ENCODE measurements around the gene TNFRSF19.
A peak's percentile ranks its signal among the peaks of the same experiment; 100 is the strongest.
"Not testable (repeated sequence)": the region's sequence is repeated elsewhere in the genome, so short reads cannot be mapped to it uniquely, and the experiment has no call there.

Gene TNFRSF19, protein sequence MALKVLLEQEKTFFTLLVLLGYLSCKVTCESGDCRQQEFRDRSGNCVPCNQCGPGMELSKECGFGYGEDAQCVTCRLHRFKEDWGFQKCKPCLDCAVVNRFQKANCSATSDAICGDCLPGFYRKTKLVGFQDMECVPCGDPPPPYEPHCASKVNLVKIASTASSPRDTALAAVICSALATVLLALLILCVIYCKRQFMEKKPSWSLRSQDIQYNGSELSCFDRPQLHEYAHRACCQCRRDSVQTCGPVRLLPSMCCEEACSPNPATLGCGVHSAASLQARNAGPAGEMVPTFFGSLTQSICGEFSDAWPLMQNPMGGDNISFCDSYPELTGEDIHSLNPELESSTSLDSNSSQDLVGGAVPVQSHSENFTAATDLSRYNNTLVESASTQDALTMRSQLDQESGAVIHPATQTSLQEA

DNA sequence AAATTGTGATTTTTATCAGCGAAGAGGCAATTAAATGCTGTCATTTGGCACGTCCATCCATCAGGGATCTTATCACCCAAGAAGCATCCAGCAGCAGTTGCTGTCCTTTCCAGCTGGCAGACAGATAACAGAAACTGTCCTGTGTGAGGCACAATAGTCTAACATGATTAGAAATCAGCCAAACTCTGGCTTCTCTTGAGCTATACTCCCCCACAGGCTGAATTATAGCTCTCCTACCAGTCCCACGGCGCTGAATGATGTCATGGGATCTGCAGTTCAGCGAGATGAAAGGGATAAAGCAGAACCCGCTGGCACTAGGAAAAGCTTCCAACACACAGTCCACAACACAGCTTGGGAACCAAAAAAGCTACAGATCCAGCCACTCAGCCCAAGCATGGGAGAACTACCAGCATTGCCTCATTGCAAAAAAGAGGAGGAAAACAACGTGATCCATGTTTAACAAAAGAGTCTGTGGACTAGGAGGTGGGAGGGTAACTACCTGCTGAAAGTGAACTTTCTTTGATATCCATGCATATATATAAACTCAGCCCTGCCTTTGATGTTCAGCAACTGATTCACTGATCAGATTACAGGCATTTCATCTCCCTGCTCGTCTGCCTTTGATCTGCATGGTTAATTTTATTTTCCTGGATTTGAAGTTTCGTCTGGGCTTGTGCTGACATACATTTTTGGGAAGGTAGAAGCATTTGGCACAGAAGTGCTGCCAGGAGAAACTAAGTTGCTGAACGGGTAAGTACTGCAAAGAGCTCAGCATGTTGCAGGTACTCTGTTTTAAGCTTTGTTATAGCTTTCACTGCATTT is at the start of gene TNFRSF19:
Gene TNFRSF19 (plus strand): TSS at position 314 of the 822 bp plus-strand sequence. CDS start 19,772 bp downstream, outside the sequence.
- no peak for DNase-seq

DNA sequence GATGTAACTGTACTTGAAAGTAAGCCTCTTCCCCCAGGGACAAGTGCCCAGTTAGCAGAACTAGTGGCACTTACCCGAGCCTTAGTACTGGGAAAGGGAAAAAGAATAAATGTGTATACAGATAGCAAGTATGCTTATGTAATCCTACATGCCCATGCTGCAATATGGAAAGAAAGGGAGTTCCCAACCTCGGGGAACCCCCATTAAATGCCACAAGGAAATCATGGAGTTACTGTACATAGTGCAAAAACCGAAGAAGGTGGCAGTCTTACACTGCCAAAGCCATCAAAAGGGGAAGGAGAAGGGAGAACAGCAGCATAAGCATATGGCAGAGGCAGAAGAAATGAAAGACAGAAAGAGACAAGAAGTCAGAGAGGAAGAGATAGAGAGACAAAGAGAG is 40.3 kb upstream of the TNFRSF19 start:
- not testable (repeated sequence) for DNase-seq

DNA sequence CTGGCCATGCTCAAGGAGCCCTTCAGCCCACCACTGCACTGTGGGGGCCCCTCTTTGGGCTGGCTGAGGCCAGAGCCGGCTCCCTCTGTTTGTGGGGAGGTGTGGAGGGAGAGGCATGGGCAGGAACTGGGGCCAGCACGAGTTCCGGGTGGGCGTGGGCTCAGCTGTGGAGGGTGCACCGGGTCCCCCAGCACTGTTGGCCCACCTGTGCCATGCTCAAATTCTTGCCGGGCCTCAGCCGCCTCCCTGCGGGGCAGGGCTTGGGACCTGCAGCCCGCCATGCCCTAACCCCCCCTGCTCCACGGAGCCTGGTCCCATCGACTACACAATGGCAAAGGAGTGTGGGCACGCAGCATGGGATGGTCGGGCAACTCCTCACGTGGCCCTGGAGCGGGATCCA is 38.8 kb upstream of the TNFRSF19 start:
- DNase-seq = no peak

DNA sequence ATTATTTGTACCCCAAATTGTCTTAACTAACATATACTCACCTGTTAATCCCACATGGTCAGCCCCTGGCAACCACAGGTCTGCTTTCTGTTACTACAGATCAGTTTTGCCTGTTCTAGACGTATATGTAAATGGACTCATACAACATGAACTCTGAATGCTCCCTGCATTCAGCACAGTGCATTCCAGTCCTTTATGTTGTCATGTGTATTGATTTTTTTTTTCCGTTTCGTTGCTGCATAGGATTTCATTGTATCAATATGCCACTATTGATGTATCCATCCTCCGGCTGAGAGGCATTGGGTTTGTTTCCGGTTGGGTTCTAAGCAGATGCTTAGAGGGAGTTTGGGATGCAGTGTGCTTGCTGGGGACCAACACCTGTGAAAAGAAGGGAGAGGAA is 36.1 kb upstream of the TNFRSF19 start:
- no peak for DNase-seq

DNA sequence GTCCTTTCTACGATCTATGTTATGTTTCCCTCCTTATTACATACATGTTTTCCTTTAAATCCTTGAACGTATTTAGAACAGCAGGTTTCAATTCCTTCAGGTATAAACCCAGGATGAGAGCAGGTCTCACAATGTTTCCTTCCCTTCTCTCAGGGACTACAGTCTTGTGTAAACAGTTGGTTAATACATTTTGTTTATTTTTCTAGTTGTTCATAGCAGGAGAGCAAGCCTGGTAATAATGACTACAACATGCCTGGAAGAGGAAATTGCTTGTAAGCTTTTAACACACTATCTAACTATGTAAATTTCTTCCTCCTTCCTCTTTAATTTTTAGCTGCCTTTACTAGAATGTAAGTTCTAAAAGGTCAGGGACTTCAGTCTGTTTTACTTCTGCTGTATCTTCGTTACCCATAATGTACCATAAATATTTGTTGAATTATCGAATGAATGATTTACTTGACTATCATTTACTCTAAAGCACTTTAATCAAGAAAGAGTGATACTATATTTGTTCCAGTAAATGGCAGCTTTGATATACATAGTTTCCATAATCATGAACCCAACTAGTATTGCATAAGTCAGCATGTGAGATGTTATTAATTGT is 28.9 kb upstream of the TNFRSF19 start:
- DNase-seq = no peak

DNA sequence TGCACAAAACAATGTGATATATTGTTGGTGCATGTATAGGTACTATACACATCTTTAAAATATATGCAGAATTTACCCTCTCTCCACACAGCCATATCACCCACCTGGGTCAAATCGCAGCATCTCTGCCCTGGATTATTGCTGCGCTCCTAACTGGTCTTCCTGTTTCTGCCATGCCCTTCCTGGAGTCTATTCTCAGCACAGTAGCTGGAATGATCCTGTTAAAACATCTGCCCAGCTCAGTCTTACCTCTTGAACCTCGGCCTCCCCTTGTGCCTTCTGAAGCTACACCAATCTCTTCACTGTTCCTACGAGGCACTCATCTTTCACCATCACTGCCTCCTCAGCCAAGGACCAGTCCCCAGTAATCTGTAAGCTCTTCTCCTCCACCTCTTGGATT is 25.5 kb upstream of the TNFRSF19 start:
- DNase-seq = no peak

DNA sequence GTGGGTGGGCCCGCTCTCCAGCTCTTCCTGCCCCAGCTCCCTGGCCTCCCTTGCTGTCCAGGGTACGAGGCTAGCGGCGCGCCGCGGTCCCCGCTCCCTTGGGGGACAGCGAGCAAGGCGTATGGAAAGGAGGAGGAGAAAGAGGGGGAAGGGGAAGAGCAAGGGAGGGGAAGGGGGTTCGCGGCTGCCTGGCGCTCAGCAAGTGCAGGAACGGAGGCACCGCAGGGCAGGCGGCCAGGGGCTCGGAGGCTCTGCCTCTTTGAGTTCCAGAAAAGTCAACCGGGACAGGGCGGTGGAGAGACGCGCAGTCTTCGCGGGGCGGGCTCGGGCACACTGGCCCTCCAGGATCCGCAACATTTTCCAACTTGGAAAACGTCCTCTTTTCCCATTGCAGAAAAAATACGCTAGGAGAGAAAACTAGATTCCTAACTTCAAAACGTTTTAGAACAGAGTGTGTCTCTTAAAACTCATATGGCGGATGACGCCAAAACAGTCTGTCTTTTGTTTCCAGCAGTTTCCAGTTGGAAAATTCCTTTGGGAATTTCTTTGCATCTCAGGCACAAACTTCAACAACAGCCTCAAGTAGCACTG is 23.1 kb upstream of the TNFRSF19 start:
- no peak for DNase-seq

DNA sequence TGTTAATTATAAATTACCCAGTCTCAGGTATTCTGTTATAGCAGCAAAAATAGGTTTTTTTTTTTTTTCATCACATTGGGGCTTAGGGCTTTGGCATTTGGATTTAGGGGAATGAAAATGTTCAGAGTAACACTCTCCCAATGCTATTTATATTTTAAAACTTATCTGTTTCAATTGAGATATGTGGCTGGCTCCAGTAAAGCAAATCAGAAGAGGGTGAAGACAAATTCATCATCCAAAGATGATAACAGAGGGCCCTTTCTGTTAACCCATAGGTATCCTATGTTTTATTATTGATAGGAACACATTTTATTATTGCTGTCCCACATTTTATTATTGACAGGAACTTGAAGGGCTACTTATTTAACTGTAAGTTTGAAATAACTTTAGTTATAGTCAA is 20.5 kb upstream of the TNFRSF19 start:
- DNase-seq = no peak

DNA sequence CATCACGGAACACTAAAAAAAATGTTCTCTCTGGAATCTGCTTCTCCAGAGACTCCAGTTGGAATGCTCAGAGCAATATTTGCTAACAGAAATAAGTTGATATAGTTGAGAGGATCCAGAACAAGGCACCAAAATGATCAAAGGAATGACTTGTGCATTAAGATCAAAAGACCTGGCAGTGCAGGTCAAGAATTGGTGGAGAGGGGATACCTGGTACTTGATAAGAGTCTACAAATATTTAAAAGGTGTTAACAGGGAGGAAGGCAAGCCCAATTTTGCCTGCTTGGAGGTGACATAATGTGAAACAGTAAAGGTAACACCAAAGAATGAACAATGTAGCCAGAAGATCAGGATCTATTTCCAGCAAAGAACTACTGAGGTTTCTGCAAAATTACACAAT is 20.0 kb upstream of the TNFRSF19 start:
- no peak for DNase-seq

DNA sequence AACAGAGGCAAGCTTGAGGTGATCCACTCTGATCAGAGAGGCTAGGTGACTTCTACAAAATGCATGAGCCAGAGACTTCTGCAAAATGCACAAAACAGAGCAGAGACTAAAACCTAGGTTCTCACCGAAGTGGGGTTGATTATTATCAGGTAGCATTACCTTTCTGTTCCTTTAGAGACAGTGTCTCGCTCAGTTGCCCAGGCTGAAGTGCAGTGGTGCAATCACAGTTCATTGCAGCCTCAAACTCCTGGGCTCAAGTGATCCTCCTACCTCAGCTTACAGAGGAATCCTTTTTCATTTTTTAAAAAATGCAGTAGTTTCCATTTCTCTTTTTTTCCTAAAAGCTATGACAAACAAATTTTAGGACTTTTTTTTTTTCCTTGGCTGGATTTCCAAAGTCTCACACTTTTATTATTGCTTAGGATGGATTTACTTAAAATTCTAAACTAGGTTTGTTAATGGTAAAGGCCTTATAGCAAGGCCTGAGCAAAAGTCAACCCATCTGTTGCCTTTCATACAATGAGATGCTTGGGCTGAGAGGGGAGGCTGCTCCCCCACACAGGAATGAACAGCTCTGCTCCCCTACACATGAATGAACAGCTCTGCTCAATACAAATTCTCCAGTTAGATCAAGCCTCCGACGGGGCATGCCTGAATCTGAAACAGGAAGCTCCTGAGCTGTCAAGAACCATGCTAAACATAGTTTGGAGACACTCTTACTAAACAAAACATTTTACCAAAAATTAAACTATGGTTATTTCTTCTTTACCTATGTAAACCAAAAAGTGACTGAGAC is 18.8 kb upstream of the TNFRSF19 start:
- DNase-seq = no peak

DNA sequence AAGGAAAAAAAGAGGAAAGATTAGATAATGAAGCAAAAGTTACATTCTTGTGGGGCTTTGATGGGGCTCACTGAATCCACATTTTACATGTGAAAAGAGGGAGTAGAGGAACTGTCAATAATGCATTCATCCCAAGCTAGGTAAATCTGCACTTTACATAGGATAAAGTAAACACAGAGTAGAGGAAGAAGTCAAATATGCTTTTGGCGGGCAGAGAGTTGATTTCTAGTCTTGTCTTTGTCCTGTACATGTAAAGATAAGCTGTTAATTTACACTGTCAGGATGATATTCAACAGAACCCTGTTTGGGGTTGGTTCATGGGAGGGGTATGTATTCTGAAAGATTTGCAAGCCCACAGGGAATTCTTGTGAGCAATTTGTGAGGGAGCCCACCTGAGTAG is 18.0 kb upstream of the TNFRSF19 start:
- DNase-seq = no peak

DNA sequence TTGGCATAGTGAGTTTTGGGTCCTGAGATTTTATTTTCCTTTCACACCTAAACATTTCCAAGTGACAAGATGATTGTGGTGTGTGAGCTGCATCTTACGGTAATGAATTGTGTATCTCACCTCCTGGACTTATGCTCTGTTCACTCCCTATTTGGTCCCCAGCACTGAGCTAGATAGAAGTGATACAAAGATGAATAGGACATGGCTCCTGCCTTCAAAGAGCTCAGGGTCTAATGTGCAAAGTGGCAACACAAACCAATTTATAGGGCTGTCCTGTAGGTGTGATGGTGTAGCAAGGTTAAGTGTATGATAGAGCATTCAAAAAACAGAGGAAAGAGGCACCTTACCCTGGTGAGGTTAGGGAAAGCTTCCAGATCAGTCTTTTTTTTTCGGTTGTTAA is 17.6 kb upstream of the TNFRSF19 start:
- no peak for DNase-seq

DNA sequence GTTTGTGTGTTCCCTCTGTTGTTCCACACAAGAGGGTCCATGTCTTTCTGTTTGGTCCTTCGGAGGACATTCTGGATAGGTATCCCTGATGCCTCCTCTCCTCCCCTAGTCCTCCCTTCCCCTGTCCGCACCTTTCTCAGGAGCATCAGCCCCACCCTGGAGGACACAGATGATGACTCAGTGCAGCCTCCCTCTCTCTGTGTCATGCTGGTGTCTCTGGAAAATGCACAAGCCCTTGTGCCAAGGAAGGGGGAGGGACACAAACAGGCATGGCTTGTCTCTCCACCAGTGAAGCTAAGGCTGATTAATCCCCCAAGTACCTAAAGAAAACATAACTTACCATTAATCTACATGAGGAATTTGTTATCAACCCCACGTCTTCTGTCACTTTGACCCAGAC is 16.2 kb upstream of the TNFRSF19 start:
- DNase-seq = no peak

DNA sequence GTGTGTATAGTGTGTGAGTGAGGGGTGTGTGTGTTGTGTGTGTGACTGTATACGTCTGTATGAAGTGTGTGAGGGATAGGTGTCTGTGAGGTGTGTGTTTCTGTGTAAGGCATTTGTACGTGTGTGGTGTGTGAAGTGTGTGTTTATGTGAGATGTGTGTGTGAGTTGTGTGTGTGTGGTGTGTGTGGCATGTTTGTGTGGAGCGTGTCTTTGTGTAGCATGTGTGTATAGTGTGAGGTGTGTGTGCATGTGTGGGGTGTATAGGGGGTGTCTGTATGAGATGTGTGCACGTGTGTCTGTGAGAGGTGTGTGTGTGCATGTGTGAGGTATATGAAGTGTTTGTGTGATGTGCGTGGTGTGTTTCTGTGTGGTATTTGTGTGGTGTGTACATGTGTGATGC is 13.2 kb upstream of the TNFRSF19 start:
- DNase-seq = no peak

DNA sequence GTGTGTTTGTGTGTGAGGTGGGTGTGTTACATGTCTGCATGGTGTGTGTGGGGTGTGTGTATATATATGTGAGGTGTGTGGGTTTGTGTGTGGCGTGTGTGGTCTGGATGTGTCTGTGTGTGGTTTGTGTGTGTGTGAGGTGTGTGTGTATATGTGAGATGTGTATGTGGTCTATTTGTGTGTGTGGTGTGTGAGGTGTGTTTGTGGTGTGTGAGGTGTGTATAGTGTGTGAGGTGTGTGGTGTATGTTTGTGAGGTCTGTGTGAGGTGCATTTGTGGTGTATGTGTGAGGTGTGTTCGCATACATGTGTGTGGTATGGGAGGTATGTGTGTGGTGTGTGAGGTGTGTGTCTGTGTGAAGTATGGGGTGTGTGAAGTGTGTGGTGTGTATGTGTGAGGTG is 12.5 kb upstream of the TNFRSF19 start:
- DNase-seq = no peak

DNA sequence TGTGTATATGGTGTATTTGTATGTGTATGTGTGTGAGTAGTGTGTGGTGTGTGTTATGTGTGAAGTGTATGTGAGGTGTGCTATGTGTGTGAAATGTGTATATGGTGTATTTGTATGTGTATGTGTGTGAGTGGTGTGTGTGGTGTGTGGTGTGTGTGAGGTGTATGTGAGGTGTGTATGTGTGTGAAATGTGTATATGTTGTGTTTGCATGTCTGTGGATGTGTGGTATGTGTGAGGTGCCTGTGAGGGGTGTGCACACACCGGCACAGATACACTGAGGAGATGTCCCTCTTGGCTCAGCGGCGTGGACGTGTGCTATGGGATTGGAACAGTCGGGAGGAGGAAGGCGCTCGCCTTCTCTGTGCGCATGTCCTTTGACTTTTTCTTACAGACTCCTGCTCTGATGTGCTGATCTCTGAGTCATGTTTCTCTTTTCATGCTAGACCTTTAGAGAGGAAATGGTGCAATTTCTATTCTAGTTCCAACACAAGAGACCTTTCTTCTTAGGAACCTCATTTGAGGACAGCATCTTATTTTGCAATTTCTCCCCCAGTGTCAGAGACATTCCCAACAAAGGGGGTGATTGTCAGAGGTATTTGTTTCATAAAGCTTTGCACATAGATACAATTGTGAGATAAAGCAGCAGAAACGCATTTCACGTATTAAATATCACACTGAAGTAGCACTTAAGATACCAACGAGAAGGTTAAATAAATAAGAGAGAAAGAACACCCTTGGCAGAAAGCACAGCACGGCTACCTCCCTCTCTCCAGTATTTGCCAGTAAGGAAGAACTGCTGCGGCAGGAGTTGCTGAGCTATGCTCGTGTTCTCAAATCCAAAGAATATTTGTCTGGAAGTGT is 11.3 kb upstream of the TNFRSF19 start:
- peak in 1 of 2 experiments; percentile 10 for DNase-seq

DNA sequence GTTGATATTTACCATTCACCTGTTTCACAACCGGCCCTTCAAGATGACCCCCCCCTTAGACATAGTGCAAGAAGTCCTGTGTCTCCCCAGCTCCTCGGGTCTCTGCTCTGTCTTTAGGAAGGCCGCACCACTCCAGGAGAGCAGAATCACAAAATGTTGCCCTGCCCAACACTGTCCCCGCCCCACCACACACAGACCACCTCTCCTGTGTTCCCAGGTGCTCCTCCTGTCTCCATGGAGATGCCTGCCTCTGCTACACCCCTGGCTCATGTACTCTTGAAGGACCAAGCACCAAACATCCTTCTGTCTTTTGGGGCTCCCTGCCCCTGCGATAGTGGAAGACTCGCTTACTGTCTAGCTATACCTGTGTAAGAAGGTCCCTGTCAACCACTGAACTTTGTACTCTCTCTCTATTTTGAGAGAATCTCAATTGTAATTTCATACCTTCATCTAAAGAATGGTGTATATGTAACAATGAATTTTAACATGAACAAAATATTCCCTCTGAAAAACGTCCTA is 9.6 kb upstream of the TNFRSF19 start:
- DNase-seq = no peak

DNA sequence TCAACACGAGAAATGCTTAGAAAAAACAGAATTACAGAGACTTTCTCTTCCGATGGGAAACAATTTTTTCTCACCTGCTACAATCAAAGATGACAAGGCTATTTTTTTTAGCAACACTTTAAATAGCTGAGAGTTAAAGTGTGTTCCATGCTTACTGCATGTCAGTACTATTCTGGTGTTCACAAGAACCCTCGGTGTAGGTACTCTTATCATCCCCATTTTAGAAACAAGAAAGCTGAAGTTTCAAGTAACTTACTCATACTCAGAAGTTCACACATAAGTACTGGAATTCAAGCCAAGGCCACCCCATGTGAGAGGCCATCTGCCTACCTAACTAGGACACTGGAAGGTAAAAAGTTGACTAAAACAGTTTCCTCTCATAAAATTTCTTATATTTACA is 9.0 kb upstream of the TNFRSF19 start:
- DNase-seq = no peak

DNA sequence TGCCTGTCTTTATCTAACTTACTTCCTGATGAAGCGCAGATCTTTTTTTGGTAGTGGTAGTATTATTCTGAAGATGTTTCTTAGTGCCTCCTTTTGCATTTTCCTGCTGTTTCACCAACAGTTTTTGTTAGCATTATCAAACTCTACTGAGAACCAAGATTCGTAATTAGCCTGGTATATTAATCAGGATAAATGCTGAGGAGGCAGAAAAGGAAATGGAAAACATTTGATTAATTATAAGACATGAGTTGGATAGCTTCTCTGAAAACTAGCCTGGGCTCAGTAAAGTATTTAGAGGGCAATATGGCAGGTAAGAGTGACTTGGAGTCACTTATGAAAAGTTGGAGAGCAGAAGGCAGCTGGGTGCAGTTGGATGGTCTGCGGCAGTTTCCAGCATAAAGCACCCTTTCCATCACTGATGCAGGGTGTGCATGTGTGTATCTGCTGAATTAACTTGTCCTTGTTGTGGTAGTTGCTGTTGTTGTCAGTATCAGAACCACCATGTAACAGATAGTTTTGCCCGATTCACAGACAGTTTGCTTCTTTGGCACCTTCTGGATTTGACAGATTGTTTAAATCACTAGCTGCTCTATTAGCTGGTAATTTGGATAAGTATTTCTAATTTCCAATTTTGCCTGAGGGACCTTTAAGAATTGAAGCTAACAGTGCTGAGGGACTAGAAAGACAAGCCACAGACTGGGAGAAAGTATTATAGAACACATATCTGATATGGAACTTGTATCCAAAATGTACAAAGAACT is 6.9 kb upstream of the TNFRSF19 start:
- DNase-seq = no peak

DNA sequence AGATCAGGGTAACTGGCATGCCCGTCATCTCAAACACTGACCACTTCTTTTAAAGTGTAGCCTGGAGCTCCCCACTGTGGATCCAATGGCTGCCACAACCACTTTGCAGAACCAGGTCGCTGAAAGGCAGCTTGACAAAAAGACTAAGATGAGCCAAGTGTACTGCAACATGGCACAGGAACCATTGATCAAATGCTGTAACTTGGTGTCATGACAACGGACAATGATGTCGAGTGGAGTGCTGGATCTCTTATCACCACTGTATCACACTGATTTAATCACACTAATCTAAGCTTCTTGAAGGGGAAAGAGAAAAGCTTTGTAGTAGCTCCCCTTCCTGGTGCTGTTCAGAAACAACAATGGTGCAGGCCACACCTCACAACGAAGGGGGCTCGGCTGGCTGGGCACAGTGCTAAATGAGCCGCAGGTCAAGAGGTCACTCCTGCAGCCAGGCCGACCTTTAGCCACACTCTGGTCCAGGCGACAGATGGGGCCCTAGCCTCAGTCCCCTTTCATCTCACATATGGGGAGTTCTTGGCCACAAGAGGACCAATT is 2.2 kb upstream of the TNFRSF19 start:
- no peak for DNase-seq
